Loucy (cell line): Measurements from ENCODE around the gene LRG1.
"Not testable (repeated sequence)": the region's sequence is repeated elsewhere in the genome, so short reads cannot be mapped to it uniquely, and the experiment has no call there.

ENCODE experiments used
- H2AFZ ChIP-seq: fragments of 200-600 bp; sonication (generic); 2 replicates; pipeline ENCODE4 v1.6.0; 2016; ENCODE audit warnings: antibody characterized with exemption, mild to moderate bottlenecking, low read length, moderate library complexity
- H3F3A ChIP-seq: fragments of 200-600 bp; 2 replicates; pipeline ENCODE4 v1.6.0; 2016; ENCODE audit warnings: antibody characterized with exemption, low read depth, mild to moderate bottlenecking
- H3K27me3 ChIP-seq: fragments of 200-600 bp; sonication (generic); 2 replicates; pipeline ENCODE4 v1.6.1; 2014; ENCODE audit warnings: low read length, mild to moderate bottlenecking; ENCODE audit not compliant: insufficient read depth, poor library complexity, severe bottlenecking
- H3K36me3 ChIP-seq: fragments of 200-600 bp; sonication (generic); 2 replicates; pipeline ENCODE4 v1.6.1; 2016; ENCODE audit warnings: low read length; ENCODE audit not compliant: insufficient read depth
- H3K4me1 ChIP-seq: fragments of 200-600 bp; sonication (generic); 2 replicates; pipeline ENCODE4 v1.5.1; 2014; ENCODE audit warnings: low read length, mild to moderate bottlenecking; ENCODE audit not compliant: insufficient read depth, poor library complexity, severe bottlenecking
- H3K4me2 ChIP-seq: fragments of 200-600 bp; sonication (generic); 2 replicates; pipeline ENCODE4 v1.6.0; 2014; ENCODE audit warnings: antibody characterized with exemption, low read length, low read depth, mild to moderate bottlenecking; ENCODE audit not compliant: poor library complexity, severe bottlenecking
- H3K4me3 ChIP-seq: fragments of 200-600 bp; sonication (generic); 2 replicates; pipeline ENCODE4 v1.5.1; 2014; ENCODE audit warnings: low read length, mild to moderate bottlenecking, mixed read lengths; ENCODE audit not compliant: poor library complexity, severe bottlenecking
- H3K79me2 ChIP-seq: fragments of 200-600 bp; sonication (generic); 2 replicates; pipeline ENCODE4 v1.6.1; 2014; ENCODE audit warnings: low read length; ENCODE audit not compliant: insufficient read depth
- H3K9ac ChIP-seq: fragments of 200-600 bp; sonication (generic); 2 replicates; pipeline ENCODE4 v1.6.0; 2014; ENCODE audit warnings: mild to moderate bottlenecking, low read depth, low read length, moderate library complexity; ENCODE audit not compliant: poor library complexity, severe bottlenecking
- H3K9me2 ChIP-seq: fragments of 200-600 bp; sonication (generic); replicated peaks from 2 replicates; pipeline ENCODE4 v1.6.1; 2016; ENCODE audit warnings: low read depth, low read length, mixed read lengths
- H3K9me3 ChIP-seq: fragments of 200-600 bp; sonication (generic); 2 replicates; pipeline ENCODE4 v1.6.1; 2014; ENCODE audit warnings: mild to moderate bottlenecking, antibody characterized with exemption, low read length, low read depth; ENCODE audit not compliant: insufficient read depth
- H4K20me1 ChIP-seq: fragments of 200-600 bp; sonication (generic); 2 replicates; pipeline ENCODE4 v1.6.0; 2014; ENCODE audit warnings: antibody characterized with exemption, low read length, mild to moderate bottlenecking; ENCODE audit not compliant: insufficient read depth, poor library complexity, severe bottlenecking
- EZH2phosphoT487 ChIP-seq: fragments of 200-600 bp; IDR thresholded peaks from 2 replicates; pipeline ENCODE4 v1.6.1; 2018; ENCODE audit warnings: antibody characterized with exemption, mild to moderate bottlenecking, moderate library complexity, borderline replicate concordance
- TF ChIP-seq, protein P1 (sequence below): fragments of 200-600 bp; sonication (generic); conservative IDR thresholded peaks from 2 replicates; pipeline ENCODE4 v1.5.1; 2014; ENCODE audit warnings: mild to moderate bottlenecking, antibody characterized with exemption, low read length

Gene LRG1

DNA sequence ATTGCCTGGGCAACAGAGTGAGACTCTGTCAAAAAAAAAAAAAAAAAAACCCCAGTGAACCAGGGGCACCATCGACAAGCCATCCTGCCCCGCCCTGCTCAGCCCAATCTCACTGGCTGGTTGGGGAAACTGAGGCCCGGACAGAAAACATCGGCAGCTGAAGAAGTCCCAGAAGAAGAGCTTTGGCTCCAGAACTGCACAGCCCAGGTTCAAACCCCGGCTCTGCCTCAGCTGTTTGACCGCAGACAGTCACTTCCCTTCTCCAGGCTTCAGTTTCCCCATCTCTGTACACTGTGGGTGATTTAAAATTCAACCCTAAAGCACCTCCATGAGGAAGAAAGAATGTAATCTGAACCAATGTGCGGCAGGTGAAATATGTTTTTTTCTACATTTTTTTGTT is 29.1 kb upstream of the LRG1 start:
- Histone ChIP-seq H3K9ac (no peak overlapping the region), H3F3A (no peaks in the 10 kb centered on the region), H3K27me3 (no peaks in the 10 kb centered on the region), H3K4me1 (no peaks in the 10 kb centered on the region), H3K79me2 (no peaks in the 10 kb centered on the region), H3K4me2 (no peak overlapping the region), H3K36me3 (no peaks in the 10 kb centered on the region), H4K20me1 (no peaks in the 10 kb centered on the region), H3K9me2 (no peaks in the 10 kb centered on the region), H3K4me3 (no peak overlapping the region), H2AFZ (no peak overlapping the region), H3K9me3 (no peaks in the 10 kb centered on the region)
- TF ChIP-seq, protein P1, sequence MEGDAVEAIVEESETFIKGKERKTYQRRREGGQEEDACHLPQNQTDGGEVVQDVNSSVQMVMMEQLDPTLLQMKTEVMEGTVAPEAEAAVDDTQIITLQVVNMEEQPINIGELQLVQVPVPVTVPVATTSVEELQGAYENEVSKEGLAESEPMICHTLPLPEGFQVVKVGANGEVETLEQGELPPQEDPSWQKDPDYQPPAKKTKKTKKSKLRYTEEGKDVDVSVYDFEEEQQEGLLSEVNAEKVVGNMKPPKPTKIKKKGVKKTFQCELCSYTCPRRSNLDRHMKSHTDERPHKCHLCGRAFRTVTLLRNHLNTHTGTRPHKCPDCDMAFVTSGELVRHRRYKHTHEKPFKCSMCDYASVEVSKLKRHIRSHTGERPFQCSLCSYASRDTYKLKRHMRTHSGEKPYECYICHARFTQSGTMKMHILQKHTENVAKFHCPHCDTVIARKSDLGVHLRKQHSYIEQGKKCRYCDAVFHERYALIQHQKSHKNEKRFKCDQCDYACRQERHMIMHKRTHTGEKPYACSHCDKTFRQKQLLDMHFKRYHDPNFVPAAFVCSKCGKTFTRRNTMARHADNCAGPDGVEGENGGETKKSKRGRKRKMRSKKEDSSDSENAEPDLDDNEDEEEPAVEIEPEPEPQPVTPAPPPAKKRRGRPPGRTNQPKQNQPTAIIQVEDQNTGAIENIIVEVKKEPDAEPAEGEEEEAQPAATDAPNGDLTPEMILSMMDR, result no peak
- TF ChIP-seq EZH2phosphoT487, result no peak

DNA sequence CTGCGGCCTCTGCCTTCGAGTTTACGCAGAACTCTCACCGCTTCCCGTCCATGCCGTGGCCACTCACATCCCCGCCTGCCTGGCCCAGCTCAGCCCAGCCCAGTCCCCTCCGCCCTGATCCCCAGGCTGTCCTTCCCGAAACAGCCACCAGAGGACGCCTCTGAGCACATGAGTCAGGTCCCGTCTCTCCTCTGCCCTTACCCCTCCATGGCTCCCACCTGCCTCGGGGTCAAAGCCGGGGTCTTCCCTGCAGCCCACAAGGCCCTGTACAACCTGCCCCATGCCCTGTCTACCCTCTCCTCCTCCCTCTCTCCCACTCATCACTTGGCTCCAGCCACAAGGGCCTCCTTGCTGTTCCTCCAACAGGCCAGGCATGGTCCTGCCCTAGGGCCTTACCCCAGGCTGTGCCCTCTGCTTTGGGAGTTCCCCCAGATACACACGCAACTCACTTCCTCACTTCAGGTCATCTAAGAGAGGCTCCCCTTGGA is 27.8 kb upstream of the LRG1 start:
- H3F3A ChIP-seq, result no peaks in the 10 kb centered on the region
- H3K79me2 ChIP-seq, result no peaks in the 10 kb centered on the region
- no peaks in the 10 kb centered on the region for H3K27me3 ChIP-seq
- no peaks in the 10 kb centered on the region for H4K20me1 ChIP-seq
- H3K4me3 ChIP-seq, result no peak overlapping the region
- no peaks in the 10 kb centered on the region for H3K9me3 ChIP-seq
- TF ChIP-seq, protein P1, result peak; percentile 81
- no peak for TF ChIP-seq EZH2phosphoT487
- no peak overlapping the region for H2AFZ ChIP-seq
- no peak overlapping the region for H3K4me2 ChIP-seq
- no peak overlapping the region for H3K9ac ChIP-seq
- no peaks in the 10 kb centered on the region for H3K36me3 ChIP-seq
- no peaks in the 10 kb centered on the region for H3K4me1 ChIP-seq
- H3K9me2 ChIP-seq, result no peaks in the 10 kb centered on the region

DNA sequence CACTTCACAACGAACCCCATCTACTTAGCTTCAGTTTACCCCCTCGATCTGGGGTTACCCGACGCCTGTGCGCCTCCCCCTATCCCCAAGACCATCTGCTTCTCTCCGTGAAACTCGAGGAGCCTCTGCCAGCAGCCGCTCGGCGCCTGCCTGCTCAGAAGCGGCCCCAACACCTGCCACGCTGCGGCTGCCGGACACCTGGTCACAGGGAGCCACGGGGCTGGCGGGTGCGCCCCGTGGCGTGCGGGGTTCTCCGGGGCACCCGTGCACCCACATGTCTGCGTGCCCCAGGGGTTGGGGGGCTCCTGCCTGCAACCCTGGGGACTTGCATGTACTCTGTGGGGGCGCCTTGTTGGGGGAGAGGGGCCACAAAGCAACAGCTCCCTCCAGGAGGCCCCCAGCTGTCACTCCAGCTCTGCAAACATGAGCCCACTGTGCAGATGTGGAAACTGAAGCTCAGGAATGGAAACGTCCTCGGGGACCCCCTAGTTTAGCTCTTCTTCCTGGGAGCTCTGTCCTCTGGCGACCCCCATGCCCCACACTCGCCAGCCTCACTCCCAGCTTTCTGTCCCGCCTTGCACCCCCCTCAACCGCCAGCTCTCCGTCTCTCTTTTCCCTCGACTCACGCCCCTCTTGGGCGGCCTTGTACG is 26.7 kb upstream of the LRG1 start:
- no peaks in the 10 kb centered on the region for H3K9me2 ChIP-seq
- H2AFZ ChIP-seq, result no peak overlapping the region
- H4K20me1 ChIP-seq, result no peaks in the 10 kb centered on the region
- no peaks in the 10 kb centered on the region for H3K27me3 ChIP-seq
- no peaks in the 10 kb centered on the region for H3K4me1 ChIP-seq
- H3K36me3 ChIP-seq, result no peaks in the 10 kb centered on the region
- H3K4me2 ChIP-seq, result no peak overlapping the region
- no peaks in the 10 kb centered on the region for H3K79me2 ChIP-seq
- H3K4me3 ChIP-seq, result no peak overlapping the region
- H3F3A ChIP-seq, result no peaks in the 10 kb centered on the region
- no peaks in the 10 kb centered on the region for H3K9me3 ChIP-seq
- TF ChIP-seq, protein P1, result no peak
- no peak for TF ChIP-seq EZH2phosphoT487
- H3K9ac ChIP-seq, result no peak overlapping the region

DNA sequence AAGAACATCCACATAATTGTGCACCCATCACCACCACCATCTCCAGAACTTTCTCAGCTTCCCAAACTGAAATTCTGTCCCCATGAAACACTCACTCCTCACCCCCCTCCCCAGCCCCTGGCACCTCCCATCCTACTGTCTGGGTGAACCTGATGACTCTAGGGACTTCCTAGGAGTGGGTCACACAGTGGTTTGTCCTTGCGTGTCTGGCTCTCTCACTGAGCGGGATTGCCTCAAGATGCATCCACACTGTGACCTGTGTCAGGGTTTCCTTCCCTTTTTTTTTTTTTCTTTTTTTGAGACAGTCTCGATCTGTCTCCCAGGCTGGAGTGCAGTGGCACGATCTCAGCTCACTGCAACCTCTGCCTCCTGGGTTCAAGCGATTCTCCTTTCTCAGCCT is 23.7 kb upstream of the LRG1 start:
- not testable (repeated sequence) for H2AFZ ChIP-seq, H3K9ac ChIP-seq, H4K20me1 ChIP-seq, H3K79me2 ChIP-seq, H3F3A ChIP-seq, H3K4me1 ChIP-seq, H3K27me3 ChIP-seq, H3K9me2 ChIP-seq, H3K9me3 ChIP-seq, H3K4me3 ChIP-seq, H3K4me2 ChIP-seq, H3K36me3 ChIP-seq

DNA sequence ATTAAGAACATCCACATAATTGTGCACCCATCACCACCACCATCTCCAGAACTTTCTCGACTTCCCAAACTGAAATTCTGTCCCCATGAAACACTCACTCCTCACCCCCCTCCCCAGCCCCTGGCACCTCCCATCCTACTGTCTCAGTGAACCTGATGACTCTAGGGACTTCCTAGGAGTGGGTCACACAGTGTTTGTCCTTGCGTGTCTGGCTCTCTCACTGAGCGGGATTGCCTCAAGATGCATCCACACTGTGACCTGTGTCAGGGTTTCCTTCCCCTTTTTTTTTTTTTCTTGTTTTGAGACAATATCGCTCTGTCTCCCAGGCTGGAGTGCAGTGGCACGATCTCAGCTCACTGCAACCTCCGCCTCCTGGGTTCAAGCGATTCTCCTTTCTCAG is 22.2 kb upstream of the LRG1 start:
- not testable (repeated sequence) for H2AFZ ChIP-seq, H3K4me3 ChIP-seq, H3K9me3 ChIP-seq, H3K79me2 ChIP-seq, H3K9me2 ChIP-seq, H4K20me1 ChIP-seq, H3K27me3 ChIP-seq, H3K36me3 ChIP-seq, H3K4me2 ChIP-seq, H3F3A ChIP-seq, H3K9ac ChIP-seq, H3K4me1 ChIP-seq
